GM19043 (cell line): Measurements from ENCODE around the gene RFPL2.
"Not testable (repeated sequence)": the region's sequence is repeated elsewhere in the genome, so short reads cannot be mapped to it uniquely, and the experiment has no call there.

Experiments used
- ATAC-seq: cut with Tn5 transposase; IDR thresholded peaks from one replicate; pipeline ENCODE4 v1.9.1; 2021; ENCODE audit warnings: low read depth; ENCODE audit not compliant: unreplicated experiment

RFPL2 gene

GRCh38 chr22:32206774-32207758, 2.2 kb upstream of the RFPL2 start:
- ATAC-seq = no peak

GRCh38 chr22:32205974-32206773, 1.3 kb upstream of the RFPL2 start:
- ATAC-seq = no peak

- no peak for ATAC-seq
These were observed 625 bp downstream of the RFPL2 start for GRCh38 chr22:32204040-32204855.

GRCh38 chr22:32203181-32204039, 1.5 kb downstream of the RFPL2 start:
- no peak for ATAC-seq

- ATAC-seq = no peak
These were observed 2.2 kb downstream of the RFPL2 start for GRCh38 chr22:32202539-32203180.

- ATAC-seq = no peak
These were observed 2.7 kb downstream of the RFPL2 start for GRCh38 chr22:32202161-32202538.

- no peak for ATAC-seq
These were observed 4.1 kb downstream of the RFPL2 start for GRCh38 chr22:32200752-32201151.

GRCh38 chr22:32199961-32200360, 4.9 kb downstream of the RFPL2 start:
- ATAC-seq = no peak

GRCh38 chr22:32199341-32199740, 5.5 kb downstream of the RFPL2 start:
- ATAC-seq = no peak

- not testable (repeated sequence) for ATAC-seq
These were observed 7.2 kb downstream of the RFPL2 start for GRCh38 chr22:32197553-32198226.

- ATAC-seq = not testable (repeated sequence)
These were observed 9.0 kb downstream of the RFPL2 start for GRCh38 chr22:32195900-32196299.

- not testable (repeated sequence) for ATAC-seq
These were observed 11.5 kb downstream of the RFPL2 start for GRCh38 chr22:32193346-32193745.

- ATAC-seq = not testable (repeated sequence)
These were observed 13.9 kb downstream of the RFPL2 start for GRCh38 chr22:32191021-32191420.

- no peak for ATAC-seq
These were observed 19.1 kb downstream of the RFPL2 start for GRCh38 chr22:32185821-32186220.

- no peak for ATAC-seq
These were observed 21.2 kb downstream of the RFPL2 start for GRCh38 chr22:32183625-32184024.

- ATAC-seq = no peak
These were observed 23.8 kb downstream of the RFPL2 start for GRCh38 chr22:32181043-32181442.

- ATAC-seq = no peak
These were observed 27.6 kb downstream of the RFPL2 start for GRCh38 chr22:32177221-32177765.
